EH (cell line): ENCODE data around the gene RBL1.
"Not testable (repeated sequence)": the region's sequence is repeated elsewhere in the genome, so short reads cannot be mapped to it uniquely, and the experiment has no call there.

Source experiments
- DNase-seq: peaks from one replicate; pipeline ENCODE4 v3.0.0-alpha.2; 2015; ENCODE audit warnings: low read depth

RBL1 gene

DNA sequence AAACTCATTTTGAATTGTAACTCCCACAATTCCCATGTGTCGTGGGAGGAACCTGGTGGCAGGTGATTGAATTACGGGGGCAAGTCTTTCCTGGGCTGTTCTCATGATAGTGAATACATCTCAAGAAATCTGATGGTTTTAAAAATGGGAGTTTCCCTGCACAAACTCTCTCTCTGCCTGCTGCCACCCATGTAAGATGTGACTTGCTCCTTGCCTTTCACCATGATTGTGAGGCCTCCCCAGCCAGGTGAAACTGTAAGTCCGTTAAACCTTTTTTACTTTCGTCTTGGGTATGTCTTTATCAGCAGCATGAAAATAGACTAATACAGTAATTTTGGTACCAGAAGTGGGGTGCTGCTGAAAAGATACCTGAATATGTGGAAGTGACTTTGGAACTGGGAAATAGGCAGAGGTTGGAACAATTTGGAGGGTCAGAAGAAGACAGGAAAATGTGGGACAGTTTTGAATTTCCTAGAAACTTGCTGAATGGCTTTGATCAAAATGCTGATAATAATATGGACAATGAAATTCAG is 102.9 kb downstream of the RBL1 start:
- DNase-seq: no peak

DNA sequence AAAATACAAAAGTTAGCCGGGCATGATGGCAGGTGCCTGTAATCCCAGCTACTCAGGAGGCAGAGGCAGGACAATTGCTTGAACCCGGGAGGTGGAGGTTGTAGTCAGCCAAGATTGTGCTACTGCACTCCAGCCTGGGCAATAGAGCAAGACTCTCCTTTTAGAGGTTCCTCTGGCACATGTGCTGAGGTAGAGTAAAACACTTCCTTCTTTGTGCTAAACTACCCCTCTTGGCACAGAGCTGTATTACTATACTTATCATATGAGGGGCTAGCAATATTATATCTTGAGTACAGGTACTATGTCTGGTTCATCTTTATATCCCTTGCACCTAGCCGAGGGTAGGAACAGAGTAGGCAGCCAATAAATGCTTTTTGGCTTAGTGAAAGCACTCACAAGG is 104.1 kb downstream of the RBL1 start:
- no peak for DNase-seq

DNA sequence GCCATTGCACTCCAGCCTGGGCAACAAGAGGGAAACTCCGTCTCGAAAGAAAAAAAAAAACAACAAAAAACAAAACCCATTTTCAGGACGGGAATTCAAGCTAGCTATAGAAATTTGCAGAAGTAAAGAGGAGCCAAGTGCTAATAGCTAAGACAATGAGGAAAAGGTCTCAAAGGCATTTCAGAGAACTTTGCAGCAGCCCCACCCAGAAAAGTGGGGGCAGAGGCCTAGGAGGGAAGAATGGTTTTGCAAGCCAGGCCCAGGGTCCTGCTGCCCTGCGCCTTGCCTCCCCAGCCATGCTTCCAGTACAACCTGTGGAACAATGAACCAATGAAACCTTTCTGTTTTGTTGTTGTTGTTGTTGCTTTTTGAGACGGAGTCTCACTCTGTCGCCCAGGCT is 106.0 kb downstream of the RBL1 start:
- no peak for DNase-seq

DNA sequence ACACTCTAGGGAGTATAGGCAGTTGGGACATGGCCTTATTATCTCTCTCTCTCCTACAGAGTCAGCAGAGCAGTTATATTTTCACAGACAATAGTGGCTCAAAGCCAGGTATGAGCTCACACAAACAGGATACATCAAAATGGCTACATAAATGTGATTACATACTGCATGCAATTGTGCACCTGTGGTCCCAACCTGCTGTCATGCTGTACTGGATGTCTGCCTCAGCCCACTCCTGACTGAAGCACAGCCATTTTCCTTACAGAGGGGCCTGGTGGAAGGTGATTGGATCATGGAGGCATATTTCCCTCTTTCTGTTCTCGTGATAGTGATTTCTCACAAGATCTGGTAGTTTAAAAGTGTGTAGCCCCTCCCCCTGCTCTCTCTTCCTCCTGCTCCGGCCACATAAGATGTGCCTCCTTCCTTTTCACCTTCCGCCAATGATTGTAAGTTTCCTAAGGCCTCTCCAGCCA is 107.3 kb downstream of the RBL1 start:
- peak; percentile 23 for DNase-seq

DNA sequence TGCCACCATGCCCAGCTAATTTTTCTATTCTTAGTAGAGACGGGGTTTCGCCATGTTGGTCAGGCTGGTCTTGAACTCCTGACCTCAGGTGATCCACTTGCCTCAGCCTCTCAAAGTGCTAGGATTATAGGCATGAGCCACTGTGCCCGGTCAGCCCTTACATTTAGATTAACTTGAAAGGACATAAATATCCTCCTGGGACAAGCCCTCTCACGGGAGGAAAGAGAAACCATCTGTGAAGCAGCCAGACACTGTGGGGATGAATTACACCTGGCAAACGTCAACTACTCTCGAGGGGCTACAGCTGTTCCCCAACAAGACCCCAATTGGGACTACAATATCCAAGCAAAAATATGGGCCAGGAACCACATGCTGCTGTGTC is 111.5 kb downstream of the RBL1 start:
- DNase-seq: no peak

DNA sequence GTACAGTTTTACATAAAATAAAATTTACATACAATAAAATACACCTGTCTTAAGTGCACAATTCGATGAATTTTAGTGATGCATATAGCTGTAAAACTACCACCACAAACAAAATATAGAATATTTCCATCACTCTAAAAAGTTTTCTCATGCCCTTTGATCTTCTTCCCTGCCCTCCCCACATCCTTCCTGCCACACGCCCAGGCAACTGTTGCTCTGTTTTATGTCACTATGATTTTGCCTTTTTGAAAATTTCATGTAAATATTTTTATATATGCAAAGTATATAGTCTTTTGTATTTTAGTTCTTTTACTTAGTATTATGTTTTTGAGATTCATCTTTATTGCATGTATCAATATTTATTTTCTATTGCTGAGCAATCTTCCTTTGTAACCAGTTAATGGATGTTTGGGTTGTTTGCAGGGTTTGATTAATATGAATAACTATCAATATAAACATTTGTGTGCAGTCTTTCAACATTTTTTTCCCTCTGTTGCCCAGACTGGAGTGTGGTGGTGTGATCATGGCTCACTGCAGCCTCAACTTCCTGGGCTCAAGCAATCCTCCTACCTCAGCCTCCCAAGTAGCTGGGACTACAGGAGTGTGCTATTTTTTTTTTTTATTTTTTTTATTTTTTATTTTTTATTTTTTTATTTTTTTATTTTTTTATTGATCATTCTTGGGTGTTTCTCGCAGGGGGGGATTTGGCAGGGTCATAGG is 120.5 kb downstream of the RBL1 start:
- DNase-seq: no peak

DNA sequence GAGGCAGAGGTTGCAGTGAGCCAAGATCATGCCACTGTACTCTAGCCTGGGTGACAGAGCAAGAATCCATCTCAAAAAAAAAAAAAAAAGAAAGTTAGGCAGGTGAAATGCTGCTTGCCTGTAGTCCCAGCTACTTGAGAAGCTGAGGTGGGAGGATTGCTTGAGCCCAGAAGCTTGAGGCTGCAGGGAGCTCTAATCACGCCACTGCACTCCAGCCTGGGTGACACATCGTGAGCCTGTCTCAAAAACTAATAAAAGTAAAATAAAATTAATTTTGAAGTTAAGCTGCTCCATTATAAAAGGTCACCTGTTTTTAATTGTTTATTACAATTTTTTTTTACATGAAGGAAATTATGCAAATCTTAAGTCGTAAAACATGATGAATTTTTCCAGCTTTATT is 121.1 kb downstream of the RBL1 start:
- DNase-seq: no peak

DNA sequence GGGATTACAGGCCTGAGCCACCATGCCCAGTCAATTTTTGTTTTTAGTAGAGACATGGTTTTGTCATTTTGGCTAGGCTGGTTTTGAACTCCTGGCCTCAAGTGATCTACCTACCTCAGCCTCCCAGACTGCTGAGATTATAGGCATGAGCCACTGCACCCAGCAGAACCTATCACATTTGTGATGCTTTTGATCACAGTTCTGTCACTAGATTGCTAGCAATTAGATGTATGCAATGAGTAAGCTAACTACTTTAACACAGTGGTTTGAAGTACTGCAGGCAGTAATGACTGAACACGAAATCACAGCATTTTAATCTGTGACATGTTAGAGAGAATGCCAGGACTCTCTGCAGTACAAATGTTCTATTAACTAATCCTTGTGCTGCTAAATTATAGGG is 124.7 kb downstream of the RBL1 start:
- DNase-seq: no peak

DNA sequence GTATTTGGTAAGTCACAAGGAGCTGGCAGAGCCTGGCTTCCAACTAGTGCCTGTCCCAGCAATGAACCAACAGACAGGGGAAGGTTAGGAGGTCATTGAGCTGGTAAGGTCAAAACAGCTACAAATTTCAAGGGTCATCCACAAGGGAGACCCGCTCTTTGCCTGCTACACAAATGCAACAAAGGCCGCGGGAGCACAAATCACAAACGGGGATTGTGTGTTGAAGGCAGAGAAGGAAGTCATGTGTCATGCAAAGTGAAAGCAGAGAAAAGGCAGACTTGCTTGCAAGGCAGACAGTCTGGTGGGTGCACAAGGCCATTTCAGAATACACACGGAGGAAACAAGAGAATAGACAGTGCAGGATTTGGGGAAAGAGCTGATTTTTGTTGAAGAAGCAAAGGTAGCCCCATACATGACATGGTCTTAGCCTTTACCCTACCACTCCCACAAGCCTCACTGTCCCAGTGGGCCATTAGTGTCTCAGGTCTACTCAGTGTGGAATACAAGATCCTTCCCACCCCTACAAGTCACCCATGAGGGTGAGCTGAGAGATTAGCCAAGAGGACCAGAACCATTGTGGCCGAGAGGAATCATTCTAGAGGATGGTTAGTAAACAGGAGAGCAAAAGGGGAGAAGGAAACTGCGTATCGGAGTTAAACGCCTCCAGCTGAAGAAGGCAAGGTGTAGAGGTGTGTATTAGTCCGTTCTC is 126.2 kb downstream of the RBL1 start:
- no peak for DNase-seq

DNA sequence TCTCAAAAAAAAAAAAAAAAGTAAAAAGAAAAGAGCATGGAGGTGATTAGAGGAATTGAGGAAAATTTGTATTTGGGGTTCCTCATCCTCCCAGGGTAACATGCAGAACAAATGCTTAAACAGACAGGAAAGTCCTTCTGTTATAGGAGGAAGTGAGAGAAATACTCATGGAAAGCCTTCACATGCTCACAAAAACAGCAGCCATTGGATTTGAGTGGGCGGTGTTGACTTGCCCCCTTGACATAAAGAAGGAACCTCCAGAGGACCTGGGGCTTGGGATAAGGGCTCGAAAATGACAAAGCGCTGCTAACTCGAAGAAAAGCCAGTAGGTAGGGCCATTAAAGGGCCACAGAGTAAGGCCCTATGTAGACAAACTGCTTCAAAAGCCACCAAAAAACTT is 126.7 kb downstream of the RBL1 start:
- no peak for DNase-seq

DNA sequence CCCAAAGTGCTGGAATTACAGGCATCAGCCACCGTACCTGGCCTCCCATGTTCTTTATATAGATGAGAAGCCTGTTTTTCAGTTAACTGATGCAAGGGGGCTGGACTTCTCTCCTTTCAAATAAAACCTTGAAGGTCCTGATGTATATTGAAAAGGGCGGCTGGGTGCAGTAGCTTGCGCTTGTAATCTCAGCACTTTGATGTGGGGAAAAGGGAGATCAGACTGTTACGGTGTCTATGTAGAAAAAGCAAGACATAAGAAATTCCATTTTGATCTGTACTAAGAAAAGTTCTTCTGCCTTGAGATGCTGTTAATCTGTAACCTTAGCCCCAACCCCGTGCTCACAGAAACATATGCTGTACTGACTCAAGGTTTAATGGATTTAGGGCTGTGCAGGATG is 128.2 kb downstream of the RBL1 start:
- no peak for DNase-seq

DNA sequence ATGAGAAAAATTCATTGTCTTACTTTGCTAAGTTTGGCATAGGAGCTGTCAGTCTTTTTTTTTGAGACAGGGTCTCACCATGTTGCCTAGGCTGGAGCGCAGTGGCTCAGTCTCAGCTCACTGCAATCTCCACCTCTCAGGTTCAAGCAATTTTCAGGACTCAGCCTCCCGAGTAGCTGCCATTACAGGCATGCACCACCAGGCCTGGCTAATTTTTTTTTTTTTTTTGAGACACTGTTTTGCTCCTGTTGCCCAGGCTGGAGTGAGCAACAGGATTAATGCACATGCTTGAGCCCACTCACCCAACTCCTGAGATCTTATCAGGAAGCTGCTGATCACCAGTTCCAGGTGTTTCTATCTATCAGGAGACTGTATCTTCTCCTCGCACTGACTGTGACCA is 128.8 kb downstream of the RBL1 start:
- not testable (repeated sequence) for DNase-seq

DNA sequence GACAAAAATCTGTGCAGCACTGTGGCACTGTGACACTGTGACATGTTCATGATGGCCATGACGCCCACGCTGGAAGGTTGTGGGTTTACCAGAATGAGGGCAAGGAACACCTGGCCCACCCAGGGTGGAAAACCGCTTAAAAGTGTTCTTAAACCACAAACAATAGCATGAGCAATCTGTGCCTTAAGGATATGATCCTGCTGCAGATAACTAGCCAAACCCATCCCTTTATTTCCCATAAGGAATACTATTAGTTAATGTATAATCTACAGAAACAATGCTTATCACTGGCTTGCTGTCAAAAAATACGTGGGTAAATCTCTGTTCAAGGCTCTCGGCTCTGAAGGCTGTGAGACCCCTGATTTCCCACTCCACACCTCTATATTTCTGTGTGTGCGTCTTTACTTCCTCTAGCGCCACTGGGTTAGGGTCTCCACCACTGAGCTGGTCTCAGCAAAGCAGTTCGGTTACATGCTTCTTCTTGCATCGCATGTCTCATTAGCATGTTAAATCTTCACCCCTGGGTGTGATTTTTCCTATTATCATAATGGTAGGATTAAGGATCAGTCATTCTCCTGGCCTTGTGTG is 133.3 kb downstream of the RBL1 start:
- DNase-seq: not testable (repeated sequence)

DNA sequence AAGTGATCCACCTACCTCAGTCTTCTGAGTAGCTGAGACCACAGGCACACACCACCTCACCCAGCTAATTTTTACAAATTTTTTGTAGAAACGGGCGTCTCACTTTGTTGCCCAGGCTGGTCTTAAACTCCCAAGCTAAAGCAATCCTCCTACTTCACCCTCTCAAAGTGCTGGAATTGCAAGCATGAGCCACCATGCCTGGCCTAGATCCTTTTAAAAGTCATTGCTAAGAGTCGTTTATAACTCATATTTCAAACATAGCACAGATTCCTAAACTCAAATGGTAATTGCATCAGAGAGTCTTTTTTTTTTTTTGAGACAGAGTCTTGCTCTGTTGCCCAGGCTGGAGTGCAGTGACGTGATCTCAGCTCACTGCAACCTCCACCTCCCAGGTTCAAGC is 136.6 kb downstream of the RBL1 start:
- DNase-seq: peak; percentile 45

DNA sequence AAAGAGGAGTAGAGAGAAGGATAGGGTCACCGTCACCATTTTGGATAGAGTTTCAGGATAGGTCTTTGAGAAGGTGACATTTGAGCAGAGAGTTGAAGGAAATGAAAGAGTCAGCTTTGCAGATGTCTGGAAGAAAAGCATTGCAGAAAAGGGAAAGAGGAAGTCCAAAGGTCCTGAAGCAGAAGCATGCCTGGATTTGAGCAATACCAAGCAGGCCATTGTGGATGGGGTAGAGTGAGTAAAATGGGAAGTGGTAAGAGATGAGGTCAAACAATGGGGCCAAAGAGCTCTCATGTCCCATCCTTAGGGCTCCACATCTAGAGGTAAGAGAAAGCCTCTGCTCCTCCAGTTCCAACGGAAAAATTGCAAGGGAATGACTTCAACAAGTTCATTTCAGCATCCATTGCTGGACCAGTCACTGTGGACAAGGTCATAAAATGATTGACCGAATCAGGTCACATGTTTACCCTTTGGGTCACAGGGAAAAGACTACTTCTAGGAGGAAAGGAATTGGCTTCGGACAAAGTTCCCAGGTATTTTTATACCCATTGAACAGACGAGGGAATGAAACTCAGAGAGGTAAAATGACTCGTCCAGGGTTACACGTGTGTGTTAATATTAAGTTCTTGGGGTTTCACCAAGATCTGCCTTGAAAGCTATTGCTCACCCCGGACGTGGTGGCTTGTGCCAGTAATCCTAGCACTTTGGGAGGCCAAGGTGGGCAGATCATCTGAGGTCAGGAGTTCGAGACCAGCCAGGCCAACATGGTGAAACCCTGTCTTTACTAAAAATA is 137.7 kb downstream of the RBL1 start:
- no peak for DNase-seq

DNA sequence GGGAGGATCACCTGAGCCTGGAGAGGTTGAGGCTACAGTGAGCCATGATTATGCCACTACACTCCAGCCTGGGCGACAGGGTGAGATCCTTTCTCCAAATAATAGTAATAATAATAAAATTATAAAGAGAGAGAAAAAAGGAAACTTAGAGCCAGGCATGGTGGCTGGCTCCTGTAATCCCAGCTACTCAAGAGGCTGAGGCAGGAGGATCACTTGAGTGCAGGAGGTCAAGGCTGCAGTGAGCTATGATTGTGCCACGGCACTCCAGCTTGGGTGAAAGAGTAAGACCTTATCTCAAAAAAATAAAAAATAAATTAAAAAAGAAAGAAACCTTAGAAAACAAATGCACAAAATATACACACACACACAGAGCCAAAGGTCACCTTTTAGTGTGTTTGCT is 139.1 kb downstream of the RBL1 start:
- no peak for DNase-seq

DNA sequence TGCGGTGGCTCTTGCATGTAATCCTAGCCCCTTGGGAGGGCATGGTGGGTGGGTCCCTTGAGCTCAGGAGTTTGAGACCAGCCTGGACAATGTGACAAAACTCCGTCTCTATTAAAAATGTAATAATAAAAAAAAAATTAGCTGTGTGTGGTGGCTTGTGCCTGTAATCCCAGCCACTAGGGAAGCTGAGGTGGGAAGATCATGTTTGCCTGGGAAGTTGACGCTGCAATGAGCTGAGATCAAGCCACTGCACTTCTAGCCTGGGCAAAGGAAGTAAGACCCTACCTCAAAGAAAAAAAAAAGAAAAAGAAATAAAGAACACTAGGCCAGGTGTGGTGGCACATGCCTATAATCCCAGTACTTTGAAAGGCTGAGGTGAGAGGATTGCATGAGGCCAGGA is 139.8 kb downstream of the RBL1 start:
- no peak for DNase-seq

DNA sequence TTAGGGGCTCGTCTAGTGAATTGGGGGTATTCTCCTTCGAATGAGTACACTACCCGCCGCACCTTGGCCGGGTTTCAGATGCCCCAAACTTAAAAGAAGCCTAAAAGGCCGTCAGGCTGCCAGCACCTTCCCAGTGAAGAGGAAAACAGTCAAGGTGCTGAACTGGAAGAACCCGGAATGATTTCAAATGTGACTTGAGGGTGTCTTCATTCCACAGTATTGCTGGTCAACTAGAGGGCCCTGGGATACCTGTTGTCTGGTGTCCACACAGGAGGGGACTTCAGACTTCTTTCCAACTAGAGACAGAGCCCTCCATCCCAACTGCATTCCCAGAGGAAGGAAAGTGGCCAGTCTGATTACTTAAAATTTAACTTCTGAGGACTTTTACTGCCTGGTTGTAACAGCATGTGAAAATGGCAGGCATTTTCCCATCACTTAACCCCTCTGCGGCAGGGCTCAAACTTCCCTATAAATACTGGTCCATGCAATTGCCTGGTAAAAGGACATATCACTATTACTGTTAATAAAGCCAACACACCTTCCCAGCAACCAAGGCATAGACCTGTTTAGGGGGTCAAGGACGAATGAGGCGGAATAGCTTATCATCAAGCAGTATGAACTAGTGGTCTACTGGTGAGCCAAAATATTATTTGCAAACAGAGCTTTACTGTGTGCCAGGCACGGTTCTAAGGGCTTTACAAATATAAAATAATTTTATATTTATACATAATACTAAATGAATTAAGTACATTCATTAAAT is 143.6 kb downstream of the RBL1 start:
- no peak for DNase-seq

DNA sequence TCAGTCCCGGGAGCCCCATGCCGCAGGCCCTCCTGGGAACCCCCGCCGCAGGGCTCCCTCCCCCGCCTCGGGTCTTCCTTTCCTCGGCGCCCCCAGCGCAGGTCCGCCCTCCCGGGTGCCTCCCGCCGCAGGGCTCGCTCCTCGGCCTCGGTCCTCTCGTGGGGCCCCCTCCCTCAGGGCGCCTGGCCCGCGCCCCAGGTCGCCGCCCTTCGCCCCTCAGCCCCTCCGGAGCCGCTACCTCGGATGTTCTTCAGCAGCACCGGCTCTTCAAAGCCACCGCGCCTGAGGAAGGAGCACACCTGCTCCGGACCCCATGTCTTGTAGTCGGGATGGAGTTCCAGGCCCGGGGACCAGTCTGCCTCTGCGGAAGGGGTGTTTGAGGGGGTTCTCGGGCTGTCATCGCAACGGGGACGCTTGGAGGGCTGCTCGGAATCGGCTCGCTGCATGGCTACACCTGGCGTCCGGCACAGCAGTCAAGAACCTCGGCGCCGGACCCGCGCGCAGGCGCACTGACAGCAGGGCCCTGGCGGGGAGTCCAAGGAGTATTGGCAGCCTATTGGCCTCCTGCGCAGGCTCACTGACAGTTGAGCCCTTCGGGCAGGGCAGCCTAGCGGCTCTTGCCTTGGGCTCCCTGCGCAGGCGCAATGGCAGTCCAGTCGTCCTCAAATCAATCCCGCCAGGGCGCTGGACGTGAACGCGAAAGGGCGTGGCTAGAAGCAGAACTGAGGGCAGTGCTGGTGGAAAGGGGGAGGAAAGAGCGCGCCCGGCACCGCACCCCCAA is 144.4 kb downstream of the RBL1 start, which contains the start of gene SAMHD1:
Gene SAMHD1 (minus strand): TSS at position 511 of the 781 bp plus-strand sequence. CDS start 65 bp downstream, at position 446.
- peak; percentile 99 for DNase-seq

DNA sequence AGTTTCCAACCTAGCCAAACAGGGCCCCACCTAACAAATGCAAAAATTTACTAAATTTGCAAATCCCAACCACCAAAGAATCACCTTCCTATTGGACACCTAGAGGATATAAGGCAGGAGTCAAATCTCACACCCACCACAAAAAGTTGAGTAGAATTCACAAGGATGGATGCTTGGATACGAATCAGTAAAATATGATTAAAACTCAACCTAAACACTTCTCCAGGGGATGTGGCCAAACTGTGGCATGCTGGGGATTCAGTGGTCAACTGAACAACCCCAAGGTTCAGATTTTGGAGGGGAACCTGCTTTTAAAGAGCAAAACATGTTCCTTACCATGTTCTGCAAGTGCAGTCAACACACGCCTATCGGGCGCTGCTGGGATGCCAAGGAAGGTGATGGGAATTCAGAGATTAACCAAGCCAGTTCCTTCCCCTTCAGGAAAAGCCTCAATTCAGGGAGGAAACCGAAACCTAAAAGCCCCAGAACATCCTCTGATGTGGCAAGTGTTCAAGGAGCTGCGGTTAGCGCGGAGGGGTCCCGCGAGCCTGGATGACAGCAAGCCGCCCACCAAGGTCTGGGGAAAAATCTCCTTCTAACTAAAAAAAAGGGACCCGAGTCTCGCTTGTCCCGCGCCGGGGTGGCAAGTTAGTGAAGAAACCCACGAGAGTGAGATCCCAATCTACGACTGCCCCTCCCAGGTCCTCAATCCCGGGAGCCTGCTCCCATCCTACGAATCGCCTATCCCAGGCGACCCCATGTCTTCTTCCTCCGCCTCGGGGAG is 145.2 kb downstream of the RBL1 start:
- DNase-seq: peak; percentile 54
